T-helper 2 cell treated with Interferon-gamma antibody and Interleukin-4, amounts not matched to agents 100 ng/mL and 5 ng/mL, for 36 hours (primary cell): ENCODE data around the gene MYO5B. TPM values are rescaled to one million over a fixed set of nuclear protein-coding genes. Genes with fewer than 3 reads are reported as not detected.

Source experiments
- intact Hi-C: fragments of 100-400 bp; cut with micrococcal nuclease; formaldehyde crosslinking; loops from one replicate; pipeline ENCODE4 v1.15.1; 2023
- total RNA-seq: library from RNA; stranded (reverse); gene quantifications from 2 replicates; pipeline ENCODE4 v1.2.3, GENCODE V29; 2022

Gene MYO5B
- total RNA-seq, 1 donor from 2014 or later = 0.02 TPM

DNA sequence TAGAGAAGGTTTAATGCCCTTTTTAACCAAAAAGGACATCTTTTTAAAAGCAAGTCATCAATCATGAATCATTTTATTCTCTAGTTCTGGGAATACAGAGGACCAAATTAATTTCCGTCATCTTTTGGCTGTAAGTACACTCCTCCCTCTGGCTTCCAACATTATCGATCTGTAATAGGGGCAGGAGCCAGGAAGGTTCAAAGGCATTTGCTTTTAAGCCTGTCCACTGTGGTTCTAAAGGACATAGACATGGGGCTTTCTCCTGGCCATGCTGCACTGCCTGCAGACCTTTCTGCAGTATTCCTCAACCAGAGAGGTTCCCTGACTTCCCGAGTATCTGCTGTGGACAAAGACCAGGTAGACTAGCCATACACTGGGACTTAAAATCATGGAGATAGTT lies 170.5 kb downstream of the MYO5B start:
- intact Hi-C loops = no loop called here

DNA sequence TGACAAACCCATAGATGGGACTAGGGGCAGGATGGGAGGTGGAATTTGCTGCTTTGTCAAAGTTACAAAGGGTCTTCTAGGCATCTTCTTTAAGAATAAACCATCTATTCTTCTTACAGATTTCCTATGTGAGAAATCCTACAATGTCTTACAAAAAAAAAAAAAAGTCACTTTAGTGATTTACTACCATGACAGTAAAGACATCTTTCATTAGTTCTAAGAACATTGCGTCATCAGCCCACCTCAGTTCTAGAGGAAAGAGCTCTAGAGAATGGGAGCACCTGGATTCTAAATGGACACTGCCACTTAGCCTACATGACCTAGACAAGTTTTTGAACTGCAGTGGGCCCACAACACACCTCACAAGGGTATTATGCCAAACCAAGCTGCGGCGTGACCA lies 172.0 kb downstream of the MYO5B start:
- intact Hi-C loops = no loop called here

DNA sequence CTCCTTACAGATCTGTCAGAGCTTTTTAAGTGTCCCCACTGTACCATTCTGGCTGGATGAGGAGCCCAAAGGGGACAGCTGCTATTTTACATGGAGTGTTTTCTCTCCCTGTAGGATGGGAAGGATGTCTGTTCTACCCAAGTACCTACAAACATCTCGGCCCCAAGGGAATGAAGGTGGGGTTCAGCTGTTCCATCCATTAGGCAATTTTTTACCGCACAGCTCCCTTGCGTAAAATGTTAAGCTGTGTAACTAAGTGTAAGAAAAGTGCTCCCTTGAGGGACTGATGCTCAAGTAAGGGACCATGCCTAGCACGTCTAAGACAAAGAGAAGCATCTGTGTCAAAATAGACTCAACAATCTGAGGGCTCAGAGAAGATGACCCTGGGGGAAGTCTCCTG lies 180.3 kb downstream of the MYO5B start:
- intact Hi-C loops = no loop called here

DNA sequence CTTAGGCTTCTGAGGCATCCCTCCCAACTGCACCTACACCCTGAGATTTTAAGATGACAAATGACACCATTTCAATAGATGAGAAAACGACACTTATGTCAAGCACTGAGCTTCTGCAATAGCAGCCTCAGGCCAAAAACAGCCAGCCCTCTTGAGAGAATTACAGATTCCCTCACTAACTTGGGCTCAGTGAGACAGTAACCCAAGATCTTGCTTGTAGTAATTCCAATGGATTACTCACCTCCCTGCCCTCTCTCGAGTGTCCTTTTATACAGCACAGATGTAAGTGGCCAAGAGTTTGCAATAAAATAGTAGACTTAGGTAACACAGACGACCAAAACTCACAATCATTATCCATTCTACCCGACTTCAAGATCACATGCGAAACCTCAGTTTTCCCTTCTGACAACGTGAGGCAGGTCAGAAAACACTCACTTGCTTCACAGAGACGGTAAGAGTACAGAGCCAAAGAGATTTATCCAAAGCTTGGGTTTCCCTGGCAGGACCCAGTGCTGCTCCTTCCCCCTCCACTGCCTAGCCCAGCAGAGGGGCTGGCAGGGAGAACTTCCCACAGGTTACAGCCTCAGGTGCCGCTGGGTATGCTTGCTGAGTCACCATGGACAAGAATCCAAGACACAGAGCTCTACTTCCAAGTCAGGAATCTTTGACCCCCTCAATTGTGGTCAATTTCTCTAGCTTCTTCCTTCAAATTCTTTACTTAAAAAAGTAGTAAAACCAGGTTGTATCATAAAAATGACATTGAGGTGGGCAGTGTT lies 181.4 kb downstream of the MYO5B start:
- intact Hi-C loops = no loop called here

DNA sequence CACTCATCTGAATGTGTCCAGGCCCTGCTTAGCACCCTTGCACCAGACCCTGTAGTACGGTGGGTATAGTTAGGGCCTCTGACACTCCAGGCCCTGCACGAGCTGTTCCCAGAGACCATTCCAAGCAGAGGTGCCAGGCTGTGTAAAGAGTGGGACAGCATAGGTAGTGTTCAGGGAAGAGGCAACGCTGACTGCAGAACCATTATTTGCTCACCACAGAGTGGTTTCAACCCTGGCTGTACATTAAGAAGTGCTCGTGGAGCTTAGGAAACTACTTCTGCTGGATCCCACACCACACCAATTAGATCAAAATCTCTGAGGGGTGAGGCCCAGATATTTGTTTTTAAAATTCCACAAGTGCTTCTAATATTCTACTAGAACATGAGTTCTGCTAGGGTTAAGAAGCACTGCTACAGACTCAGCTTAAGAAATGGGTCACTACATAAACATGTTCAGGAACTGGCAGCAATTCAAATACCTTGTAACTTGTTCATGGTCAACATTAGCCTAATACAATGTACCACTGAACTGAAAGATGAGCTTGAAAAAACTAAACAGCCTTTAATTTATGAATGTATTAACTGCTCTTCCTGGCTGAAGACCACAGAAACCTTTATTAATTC lies 183.0 kb downstream of the MYO5B start:
- intact Hi-C loops = no loop called here

DNA sequence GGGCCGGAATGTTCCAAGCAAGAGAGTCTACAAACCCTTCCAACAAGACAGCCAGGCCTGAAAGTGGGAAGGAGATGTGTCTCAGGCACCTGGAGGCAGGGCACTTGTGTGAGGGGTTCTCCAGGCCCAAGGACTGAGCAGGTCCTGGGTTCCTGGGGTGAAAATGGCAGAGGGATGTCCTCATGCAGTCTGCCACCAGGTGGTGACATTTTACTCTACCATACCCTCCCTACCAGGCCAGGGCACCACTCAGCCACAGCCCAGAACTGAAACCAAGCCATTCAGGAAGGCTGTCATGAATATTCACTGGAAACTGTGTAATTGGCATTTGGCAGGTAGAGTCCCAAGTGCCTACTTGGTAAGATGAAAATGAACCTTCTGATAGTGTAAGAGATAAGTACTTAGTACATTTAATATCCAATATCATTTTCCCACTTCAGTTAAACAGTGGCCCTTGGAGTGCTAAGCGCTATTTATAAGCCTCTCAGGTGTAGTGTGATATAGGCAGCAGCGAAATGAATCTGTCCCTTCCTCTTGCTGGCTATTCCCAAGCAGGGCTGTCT lies 185.1 kb downstream of the MYO5B start:
- intact Hi-C loops = no loop called here

DNA sequence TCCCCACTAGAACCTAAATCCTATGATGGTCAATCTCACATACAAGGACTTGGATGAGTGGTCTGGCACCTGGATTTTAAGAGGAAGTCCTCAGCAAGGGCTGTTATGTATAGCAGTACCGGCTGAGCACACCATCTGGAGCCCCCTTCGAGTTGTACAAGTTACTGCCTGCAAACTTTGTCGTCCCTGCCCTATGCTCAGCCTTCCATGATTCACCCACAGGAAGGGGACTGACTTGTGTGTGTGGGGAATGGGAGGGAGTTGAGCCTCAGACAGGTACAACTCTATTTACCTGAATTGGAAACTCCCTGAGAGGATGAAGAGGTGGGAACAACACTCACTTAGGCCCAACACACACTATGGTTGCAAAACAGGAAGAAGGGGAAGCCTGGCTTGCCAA lies 186.6 kb downstream of the MYO5B start:
- intact Hi-C loops = no loop called here

DNA sequence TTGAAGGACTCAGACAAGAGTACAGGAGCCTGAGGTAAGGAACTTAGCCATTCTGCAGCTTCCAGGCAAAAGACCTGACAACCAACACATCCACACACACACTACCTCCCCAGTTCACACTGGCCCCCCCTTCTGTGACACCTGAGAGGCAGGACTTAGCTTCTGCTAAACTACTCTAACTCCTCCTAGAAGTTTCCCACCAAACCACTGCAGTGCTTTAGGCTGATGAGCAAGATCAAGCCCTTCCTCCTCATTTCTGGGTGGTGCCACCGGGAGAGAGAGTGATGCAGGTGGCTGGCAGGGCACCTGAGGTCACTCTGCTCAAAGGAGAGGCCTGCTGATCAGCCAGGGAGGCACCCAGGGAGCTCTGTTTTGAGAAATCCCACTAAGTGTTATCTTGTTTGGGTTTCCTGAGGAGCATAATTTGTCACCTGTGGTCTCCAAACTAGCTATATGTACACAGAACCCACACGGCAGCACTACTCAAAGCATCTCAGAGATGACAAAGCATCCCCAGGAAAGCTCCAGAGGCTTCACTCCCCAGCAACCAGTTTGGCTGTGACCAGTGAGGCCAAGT lies 188.4 kb downstream of the MYO5B start:
- intact Hi-C loops = no loop called here

DNA sequence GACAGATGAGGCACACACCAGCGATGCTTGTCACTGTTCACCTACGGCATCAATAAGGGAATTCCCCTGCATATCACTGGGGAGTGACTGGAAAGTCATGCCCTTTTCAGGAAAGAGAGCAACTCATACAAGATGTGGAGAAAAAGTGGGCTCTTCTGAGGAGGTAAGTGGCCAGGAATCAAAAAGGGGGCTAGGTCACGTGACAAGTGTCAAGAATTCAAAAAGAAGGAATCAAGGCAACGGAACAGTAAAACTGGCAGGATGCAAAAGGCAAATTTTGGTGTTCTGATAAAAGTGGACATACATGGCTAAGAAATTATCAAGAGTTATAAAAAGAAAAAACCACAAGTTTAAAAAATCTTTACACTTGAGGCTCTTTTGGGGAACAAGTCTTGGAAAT lies 190.9 kb downstream of the MYO5B start:
- intact Hi-C loops = no loop called here

DNA sequence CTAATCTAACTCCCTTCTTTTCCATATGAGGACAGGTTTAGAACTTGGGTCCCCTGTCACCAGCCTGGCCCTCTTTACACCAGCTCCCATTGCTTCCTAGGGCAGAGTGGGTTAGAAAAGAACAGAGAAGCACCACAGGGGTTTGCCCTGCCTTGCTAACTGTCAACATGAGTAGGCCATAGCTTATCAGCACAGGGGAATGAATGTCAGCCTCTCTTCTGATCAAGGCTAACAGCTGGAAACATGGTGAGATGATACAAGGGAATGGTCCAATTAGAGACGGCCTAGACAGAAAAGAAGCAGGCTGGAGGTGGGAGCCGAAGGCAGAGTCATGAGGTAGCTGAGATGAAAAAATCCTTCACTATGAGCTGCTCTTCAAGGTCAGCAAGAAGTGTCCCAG lies 192.2 kb downstream of the MYO5B start:
- intact Hi-C loops = no loop called here

DNA sequence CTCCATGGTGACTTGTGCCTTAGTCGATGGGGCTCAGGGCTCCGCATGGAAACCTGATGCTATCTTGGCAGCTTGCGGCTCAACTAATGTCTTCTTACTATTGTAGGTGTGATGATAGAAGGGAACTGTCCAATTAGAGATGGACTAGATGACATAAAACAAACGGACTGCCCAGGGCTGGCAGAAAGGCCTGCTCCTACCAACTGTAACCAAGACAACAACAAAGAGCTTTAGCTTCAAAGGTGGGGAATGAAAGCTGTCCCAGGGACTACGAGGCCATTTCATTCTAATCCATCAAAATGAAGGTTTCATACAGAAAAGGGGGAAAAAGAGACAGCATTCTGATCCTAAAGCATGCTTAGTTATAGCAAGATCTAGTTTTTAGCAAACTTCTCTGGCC lies 194.7 kb downstream of the MYO5B start:
- intact Hi-C loops = no loop called here

DNA sequence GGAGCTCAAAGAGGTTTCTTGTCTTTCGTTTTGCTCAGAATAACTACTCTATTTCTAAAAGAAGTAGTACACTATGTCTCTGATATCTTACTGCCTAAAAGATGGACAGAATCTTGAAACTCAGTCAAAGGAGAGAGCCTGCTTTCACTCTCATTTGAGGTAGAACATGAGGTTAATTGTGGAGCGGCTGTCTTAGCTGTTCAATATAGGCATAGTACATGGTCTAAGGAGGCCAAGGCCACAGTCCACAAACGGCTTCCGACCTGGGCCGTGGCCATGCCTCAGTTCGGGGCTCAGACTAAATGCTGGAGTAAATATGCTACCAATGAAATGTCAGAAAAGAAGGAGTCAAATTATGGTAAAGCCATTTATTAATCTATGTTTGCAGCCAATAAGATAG lies 195.8 kb downstream of the MYO5B start:
- intact Hi-C loops = no loop called here

DNA sequence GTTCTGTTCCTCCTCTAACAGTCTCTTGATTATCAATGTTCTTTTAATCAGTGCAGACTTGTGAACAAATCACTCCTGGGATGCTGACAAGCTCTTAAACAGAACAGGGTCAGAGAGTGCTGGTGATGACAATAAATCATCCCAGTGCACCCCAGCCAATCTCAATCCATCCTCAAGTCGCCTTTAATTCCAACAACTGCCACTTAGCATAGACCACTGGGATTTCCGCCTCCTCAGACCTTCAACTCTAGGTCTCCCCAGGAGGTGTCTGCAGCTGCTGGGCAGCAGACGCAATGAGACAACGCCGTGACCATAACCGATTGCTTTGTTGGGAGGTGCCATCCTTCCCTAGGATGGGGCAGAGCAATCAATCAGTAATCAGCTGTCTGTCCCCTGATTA lies 197.4 kb downstream of the MYO5B start:
- intact Hi-C loops = no loop called here

DNA sequence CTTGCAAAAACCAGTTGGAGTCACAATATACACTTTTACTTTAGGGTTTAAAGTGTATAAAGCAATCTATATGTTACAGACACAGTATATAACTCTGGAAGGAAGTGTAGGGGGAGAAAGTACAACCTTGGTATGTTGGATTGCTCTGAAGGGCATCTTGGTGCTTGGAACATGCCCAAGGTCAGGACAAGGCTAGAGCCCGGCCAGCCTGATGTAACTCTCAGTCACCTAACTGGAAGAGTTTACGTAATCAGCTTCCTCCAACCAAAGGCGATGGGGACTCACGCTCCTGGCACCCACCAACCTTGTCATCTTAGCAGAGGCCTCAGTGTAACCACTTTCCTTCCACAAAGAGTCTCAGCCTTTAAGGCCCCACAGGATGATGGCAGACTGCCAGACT lies 200.5 kb downstream of the MYO5B start:
- intact Hi-C loops = no loop called here

DNA sequence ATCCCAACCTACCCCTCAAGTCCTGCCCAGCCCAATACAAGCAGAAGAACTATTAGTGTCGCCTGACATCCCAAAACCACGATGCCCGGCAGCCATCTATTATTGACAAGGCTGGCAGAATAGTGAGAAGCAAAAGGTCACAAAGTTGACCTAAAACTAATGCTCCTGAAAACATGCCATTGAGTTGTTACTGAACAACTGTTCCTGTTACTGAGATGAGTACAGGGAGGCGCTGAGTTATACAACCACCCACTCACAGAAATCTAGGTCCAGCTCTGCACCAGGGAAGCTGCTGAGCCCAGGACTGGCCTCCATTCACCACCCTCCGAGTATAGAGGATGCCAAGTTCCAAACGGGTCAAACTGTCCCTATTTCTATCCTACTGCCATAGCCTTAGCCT lies 201.6 kb downstream of the MYO5B start:
- intact Hi-C loops = no loop called here

DNA sequence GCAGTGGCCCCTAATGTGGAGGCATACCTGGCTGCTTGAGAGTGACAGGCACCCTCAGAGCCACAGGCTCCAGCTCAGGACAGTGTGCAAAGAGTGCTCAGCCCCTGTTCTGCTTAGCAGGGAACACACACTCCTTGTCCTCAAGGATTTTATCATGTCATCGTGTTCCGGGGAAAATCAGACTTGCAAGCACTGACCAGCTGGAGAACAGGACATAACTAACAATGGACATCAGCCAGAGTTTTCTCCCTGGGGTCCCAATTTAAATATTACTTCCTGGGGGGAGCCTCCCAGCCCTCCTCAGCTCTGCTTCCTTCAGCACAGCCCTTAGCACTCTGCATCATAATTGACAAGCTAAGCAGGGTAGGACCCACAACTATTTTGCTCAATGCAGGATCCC lies 206.2 kb downstream of the MYO5B start:
- intact Hi-C loops = no loop called here

DNA sequence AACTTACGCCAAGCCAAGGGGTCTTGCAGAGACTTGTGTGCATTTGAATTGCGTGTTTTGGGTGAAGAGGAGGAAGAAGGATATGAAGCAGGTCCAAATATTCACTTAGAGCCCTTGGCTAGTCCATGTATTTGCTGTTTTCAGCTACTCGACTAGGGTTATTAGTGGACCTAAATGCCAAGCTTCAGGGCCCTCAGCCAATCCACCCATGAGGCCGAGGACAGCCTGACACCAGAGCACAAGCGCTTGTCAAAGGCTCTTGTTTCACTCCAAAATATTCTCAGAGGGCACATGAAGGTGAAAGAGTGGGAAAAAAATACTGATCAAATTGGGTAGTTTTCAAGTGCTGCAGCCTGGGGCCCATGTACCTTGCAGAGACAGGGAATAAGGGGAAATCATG lies 206.8 kb downstream of the MYO5B start:
- intact Hi-C loops = no loop called here

DNA sequence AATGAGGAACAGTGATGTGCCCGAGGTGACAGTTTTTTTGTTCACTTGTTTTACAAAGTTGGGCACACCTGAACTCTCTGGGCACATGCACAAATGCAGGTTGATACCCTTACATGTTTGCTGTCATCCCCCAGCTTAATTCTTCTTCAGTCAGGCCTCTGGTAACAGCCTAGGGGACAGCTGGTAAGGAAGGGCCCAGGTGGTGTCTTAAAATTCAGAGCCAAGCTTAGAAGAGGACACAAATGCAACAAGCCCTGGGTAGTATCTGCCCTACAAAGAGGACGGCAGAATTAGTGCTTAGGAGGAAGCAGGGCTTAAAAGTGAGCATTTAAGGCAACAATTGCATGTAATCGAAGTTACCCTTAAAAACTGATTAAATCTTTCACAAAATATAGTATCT lies 209.7 kb downstream of the MYO5B start:
- intact Hi-C loops = no loop called here

DNA sequence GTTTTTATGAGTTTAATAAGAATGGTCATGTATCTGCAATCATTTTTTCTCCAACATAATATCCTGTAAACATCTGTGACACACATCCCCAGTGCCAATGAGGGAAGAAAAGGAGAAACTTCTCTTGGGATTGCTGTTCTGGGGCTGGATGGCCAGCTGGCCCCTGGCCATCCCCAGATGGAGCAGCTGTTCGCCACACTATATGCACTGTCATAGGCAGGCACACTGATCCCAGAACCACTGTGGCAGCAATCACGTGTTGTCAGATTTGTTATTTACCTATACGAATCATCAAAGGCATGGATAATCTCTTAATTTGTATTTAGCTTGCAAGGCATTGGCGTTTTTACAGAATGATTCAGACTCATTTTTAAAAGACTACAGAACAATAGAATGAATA lies 214.1 kb downstream of the MYO5B start:
- intact Hi-C loops = no loop called here

DNA sequence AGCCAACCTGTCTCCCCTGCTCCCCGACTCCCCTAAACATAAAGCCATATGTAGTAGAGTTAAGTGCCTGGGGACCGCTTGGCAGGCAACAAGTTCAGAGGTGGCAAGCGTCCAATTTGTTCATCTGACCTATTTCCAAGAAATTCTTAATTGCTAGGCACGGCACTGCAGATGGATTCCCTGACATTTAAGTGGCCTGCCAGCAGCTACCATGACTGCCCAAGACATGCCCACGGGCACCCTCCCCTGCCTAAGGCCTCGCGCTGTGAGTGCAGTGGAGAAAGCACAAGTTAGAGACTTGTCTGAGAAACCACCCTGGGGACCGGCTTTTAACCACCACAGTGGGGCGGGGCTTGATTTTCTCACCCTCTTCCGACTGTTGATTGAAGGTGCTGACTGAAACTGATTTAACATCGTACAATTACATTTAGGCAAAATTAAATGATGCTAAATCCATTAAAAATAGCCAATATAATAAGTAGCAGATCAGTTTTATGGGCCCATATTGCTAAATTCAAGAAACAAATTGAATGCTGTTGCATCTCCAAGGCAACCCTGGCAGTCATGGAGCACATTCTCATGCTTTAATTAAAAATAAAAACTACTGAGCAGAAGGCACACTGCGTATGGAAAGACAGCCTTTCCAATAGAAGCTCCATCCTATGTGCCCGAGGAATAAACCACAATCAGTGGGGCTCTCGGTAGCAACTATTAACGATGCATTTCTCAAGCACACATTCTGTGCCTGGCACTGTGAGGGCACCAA lies 218.0 kb downstream of the MYO5B start:
- intact Hi-C loops = no loop called here

DNA sequence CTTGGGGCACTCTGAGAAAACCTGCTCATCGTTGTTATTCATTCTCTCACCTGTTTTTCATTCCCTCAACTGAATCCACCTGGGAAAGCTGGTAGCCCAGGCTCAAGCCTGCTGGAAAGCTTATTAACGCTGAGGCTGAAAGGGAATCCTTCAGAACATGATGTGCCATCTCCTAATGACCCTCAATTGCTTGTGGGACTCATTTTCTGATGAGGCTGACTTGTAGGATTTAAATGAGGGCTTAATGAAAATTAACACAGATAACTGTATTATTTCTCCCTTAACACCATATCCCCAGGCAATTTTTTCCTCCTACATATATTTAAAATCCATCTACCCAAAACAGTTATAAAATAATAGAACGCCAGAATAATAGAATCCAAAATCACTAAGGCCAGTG lies 218.9 kb downstream of the MYO5B start:
- intact Hi-C loops = no loop called here

DNA sequence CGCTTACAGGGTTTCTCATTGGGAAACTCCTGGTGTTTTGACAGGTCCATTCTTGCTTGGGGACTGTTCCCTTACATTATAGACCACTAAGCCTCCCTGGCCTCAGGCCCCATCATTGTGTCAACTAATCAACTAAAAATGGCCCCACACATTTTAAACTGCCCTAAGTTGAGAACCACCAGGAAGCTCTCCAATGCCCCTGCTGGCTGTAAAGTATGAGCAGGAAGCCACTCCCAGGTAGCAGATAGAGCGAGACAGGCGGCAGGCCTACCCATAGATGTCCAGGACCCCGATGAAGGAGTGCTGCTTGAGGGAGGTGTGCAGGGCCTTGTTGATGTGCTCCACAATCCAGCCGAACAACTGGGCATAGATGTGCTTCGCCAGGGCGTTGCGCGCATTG lies 220.9 kb downstream of the MYO5B start:
- intact Hi-C loops = no loop called here
